ENCODE data around the gene NR1D1. TPM values are rescaled to one million over a fixed set of nuclear protein-coding genes. Genes with fewer than 3 reads are reported as not detected.

NR1D1 gene
- total RNA-seq, 2 experiments from 2014 or later, result 1.7 to 8.7 TPM

DNA sequence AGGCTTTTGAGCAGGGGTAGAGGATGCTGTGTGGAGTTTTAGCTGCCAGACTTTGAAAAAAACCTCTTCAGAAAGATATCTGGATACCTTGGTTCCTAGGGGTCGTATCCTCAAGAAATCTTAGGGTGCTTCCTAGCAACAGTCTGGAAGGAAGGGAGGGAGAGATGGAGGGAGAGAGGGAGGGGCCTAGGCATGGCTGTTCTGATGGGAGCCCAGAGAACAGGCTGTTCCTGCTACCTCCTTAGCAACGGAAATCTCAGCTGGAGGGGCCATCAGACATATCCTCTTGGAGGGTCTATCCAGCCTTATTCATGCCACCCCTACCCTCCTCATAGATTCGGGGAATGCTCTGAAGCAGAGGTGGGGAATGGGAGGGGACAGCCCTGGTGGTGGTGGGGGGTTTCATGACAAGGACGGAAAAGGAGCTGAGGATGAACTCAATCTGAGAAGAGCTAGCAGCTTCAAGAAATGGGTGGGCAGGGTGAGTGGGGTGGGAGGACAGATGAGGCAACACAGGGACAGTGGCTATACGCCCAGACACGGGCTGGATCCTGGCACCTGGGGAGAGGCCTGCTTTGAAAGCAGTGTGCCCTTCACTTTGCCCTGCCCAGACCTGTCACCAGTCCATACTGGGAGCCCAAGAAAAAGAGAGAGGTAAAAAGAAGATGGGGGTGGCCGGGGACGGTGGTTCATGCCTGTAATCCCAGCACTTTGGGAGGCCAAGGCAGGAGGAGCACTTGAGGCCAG lies 40.5 kb downstream of the NR1D1 start:
- Histone ChIP-seq H3K4me1 (ENCODE audit: insufficient read depth, low read length, poor library complexity, severe bottlenecking) (peaks cover 25% of the 10 kb centered on the region), H3K9me2 (ENCODE audit: insufficient read depth, low read length) (no peaks in the 10 kb centered on the region; the same call in 1 of the 2 replicates), H3K4me2 (ENCODE audit: low read length) (no peak overlapping the region), H2AFZ (ENCODE audit: low read length) (no peak overlapping the region), H3K27ac (ENCODE audit: low read depth, low read length, poor library complexity, severe bottlenecking) (no peak overlapping the region), H3K9me3 (ENCODE audit: low read length) (no peaks in the 10 kb centered on the region), H3K36me3 (ENCODE audit: insufficient read depth, low read length) (no peaks in the 10 kb centered on the region), H4K20me1 (ENCODE audit: insufficient read depth, low read length) (no peaks in the 10 kb centered on the region), H3K4me3 (ENCODE audit: low read depth, low read length, poor library complexity, severe bottlenecking) (no peak overlapping the region), H3K79me2 (ENCODE audit: insufficient read depth, low read depth, low read length) (no peaks in the 10 kb centered on the region)
- no peak for DNase-seq (ENCODE audit: low spot score)
- BruUV-seq (replicated peaks), result no TSS peak
- intact Hi-C loops (cut with micrococcal nuclease; ENCODE audit: unreplicated experiment), result no loop called here
- no peak for TF ChIP-seq EZH2phosphoT487 (IDR thresholded peaks at IDR 0.05; ENCODE audit: borderline replicate concordance, low read depth, low read length)
- TF ChIP-seq, protein P1, sequence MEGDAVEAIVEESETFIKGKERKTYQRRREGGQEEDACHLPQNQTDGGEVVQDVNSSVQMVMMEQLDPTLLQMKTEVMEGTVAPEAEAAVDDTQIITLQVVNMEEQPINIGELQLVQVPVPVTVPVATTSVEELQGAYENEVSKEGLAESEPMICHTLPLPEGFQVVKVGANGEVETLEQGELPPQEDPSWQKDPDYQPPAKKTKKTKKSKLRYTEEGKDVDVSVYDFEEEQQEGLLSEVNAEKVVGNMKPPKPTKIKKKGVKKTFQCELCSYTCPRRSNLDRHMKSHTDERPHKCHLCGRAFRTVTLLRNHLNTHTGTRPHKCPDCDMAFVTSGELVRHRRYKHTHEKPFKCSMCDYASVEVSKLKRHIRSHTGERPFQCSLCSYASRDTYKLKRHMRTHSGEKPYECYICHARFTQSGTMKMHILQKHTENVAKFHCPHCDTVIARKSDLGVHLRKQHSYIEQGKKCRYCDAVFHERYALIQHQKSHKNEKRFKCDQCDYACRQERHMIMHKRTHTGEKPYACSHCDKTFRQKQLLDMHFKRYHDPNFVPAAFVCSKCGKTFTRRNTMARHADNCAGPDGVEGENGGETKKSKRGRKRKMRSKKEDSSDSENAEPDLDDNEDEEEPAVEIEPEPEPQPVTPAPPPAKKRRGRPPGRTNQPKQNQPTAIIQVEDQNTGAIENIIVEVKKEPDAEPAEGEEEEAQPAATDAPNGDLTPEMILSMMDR (conservative IDR thresholded peaks at IDR 0.05; ENCODE audit: low read length), result no peak
- ChIA-PET CTCF (ENCODE audit: unreplicated experiment) (no interaction called here), POLR2A (interaction anchor here (0.6 kb wide), 1 partner anchor 1097 kb away, joined by 3 read pairs; no protein-coding TSS in a partner anchor)

GRCh38 chr17:40058865-40059264 lies 41.5 kb downstream of the NR1D1 start:
- Histone ChIP-seq H3K4me3 (ENCODE audit: low read depth, low read length, poor library complexity, severe bottlenecking) (no peak overlapping the region), H4K20me1 (ENCODE audit: insufficient read depth, low read length) (no peaks in the 10 kb centered on the region), H3K4me1 (ENCODE audit: insufficient read depth, low read length, poor library complexity, severe bottlenecking) (peaks cover 20% of the 10 kb centered on the region), H3K27ac (ENCODE audit: low read depth, low read length, poor library complexity, severe bottlenecking) (no peak overlapping the region), H3K79me2 (ENCODE audit: insufficient read depth, low read depth, low read length) (peaks cover 2% of the 10 kb centered on the region; the same call in 1 of the 2 replicates), H3K4me2 (ENCODE audit: low read length) (no peak overlapping the region), H3K36me3 (ENCODE audit: insufficient read depth, low read length) (no peaks in the 10 kb centered on the region), H2AFZ (ENCODE audit: low read length) (no peak overlapping the region), H3K9me2 (ENCODE audit: insufficient read depth, low read length) (no peaks in the 10 kb centered on the region; the same call in 1 of the 2 replicates), H3K9me3 (ENCODE audit: low read length) (no peaks in the 10 kb centered on the region)
- POLR2A ChIA-PET, result no interaction called here
- TF ChIP-seq, protein P1 (conservative IDR thresholded peaks at IDR 0.05; ENCODE audit: low read length), result no peak
- TF ChIP-seq EZH2phosphoT487 (IDR thresholded peaks at IDR 0.05; ENCODE audit: borderline replicate concordance, low read depth, low read length), result no peak
- no TSS peak for BruUV-seq (replicated peaks)
- no peak for DNase-seq (ENCODE audit: low spot score)
- CTCF ChIA-PET (ENCODE audit: unreplicated experiment), result no interaction called here
- intact Hi-C loops (cut with micrococcal nuclease; ENCODE audit: unreplicated experiment), result no loop called here

DNA sequence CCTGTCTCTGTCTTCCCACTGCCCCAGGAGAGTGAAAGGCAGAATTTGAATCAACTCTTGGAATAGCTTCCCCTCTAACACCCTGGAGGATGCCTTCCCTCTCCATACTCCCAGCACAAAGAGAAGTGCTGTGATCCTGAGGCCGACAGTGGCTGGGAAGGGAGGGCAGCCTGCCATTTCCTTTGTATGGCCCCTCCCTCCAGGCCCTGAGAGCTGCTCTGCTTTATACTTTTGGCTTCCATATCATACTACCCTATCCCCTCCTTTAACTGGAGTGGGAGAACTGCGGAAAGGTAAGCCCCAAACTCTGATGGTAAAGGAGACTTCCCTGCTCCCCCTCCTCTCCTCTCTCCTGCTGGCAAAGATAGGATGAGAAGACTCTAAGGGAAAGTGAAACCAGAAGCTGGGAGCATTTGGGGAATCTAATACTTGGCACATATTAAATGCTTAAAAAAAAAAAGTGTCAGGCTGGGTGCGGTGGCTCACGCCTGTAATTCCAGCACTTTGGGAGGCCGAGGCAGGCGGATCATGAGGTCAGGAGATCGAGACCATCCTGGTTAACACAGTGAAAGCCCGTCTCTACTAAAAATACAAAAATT lies 42.1 kb downstream of the NR1D1 start:
- intact Hi-C loops (cut with micrococcal nuclease; ENCODE audit: unreplicated experiment), result no loop called here
- POLR2A ChIA-PET, result no interaction called here
- Histone ChIP-seq H3K9me3 (ENCODE audit: low read length) (no peaks in the 10 kb centered on the region), H3K36me3 (ENCODE audit: insufficient read depth, low read length) (no peaks in the 10 kb centered on the region), H2AFZ (ENCODE audit: low read length) (no peak overlapping the region), H3K4me2 (ENCODE audit: low read length) (no peak overlapping the region), H3K9me2 (ENCODE audit: insufficient read depth, low read length) (no peaks in the 10 kb centered on the region; the same call in 1 of the 2 replicates), H3K4me3 (ENCODE audit: low read depth, low read length, poor library complexity, severe bottlenecking) (no peak overlapping the region), H3K27ac (ENCODE audit: low read depth, low read length, poor library complexity, severe bottlenecking) (no peak overlapping the region), H3K4me1 (ENCODE audit: insufficient read depth, low read length, poor library complexity, severe bottlenecking) (peaks cover 18% of the 10 kb centered on the region), H3K79me2 (ENCODE audit: insufficient read depth, low read depth, low read length) (peaks cover 8% of the 10 kb centered on the region; the same call in 1 of the 2 replicates), H4K20me1 (ENCODE audit: insufficient read depth, low read length) (no peaks in the 10 kb centered on the region)
- no TSS peak for BruUV-seq (replicated peaks)
- no peak for TF ChIP-seq EZH2phosphoT487 (IDR thresholded peaks at IDR 0.05; ENCODE audit: borderline replicate concordance, low read depth, low read length)
- TF ChIP-seq, protein P1 (conservative IDR thresholded peaks at IDR 0.05; ENCODE audit: low read length), result no peak
- CTCF ChIA-PET (ENCODE audit: unreplicated experiment), result no interaction called here
- DNase-seq (ENCODE audit: low spot score), result no peak
